Fibroblast of lung (primary cell): ENCODE measurements around the gene ETFB. TPM values are rescaled to one million over a fixed set of nuclear protein-coding genes. Genes with fewer than 3 reads are reported as not detected.

Experiments used
- DNase-seq, 2 donors: peaks; one replicate each; pipeline versions ENCODE4 v3.0.0 to v3.0.0-alpha.2; 2010; ENCODE audit warnings: low read depth in 2 of 2
- H2AFZ ChIP-seq: 2 replicates; pipeline ENCODE4 v1.5.1; 2012; ENCODE audit warnings: low read length, control low read depth, inconsistent platforms
- H3K27ac ChIP-seq: 2 replicates; pipeline ENCODE4 v1.5.1; 2011; ENCODE audit warnings: low read length, control low read depth; ENCODE audit not compliant: insufficient read depth
- H3K27me3 ChIP-seq: 2 replicates; pipeline ENCODE4 v1.5.1; 2011; ENCODE audit warnings: mild to moderate bottlenecking, low read length; ENCODE audit not compliant: control insufficient read depth, insufficient read depth
- H3K36me3 ChIP-seq: 2 replicates; pipeline ENCODE4 v1.5.1; 2011; ENCODE audit warnings: low read length; ENCODE audit not compliant: control insufficient read depth, insufficient read depth
- H3K4me1 ChIP-seq: 2 replicates; pipeline ENCODE4 v1.5.1; 2011; ENCODE audit warnings: low read length; ENCODE audit not compliant: control insufficient read depth, insufficient read depth; ENCODE audit errors: extremely low read depth
- H3K4me2 ChIP-seq: 2 replicates; pipeline ENCODE4 v1.5.1; 2011; ENCODE audit warnings: low read length, control low read depth; ENCODE audit not compliant: insufficient read depth; ENCODE audit errors: extremely low read depth
- H3K4me3 ChIP-seq, 4 experiments: fragments of 200-600 bp in 1 of 4; sonication (generic) in 1 of 4; replicated peaks in 1 of 4; 2 replicates each; pipeline ENCODE4 v1.5.1; 2011 to 2016; ENCODE audit warnings: low read length in 4 of 4, low read depth in 3 of 4, mild to moderate bottlenecking in 3 of 4, control low read depth in 2 of 4, inconsistent platforms in 1 of 4, mixed read lengths in 1 of 4; ENCODE audit not compliant: insufficient read depth in 1 of 4; ENCODE audit errors: control extremely low read depth in 1 of 4
- H3K79me2 ChIP-seq: 2 replicates; pipeline ENCODE4 v1.5.1; 2012; ENCODE audit warnings: mild to moderate bottlenecking, low read length, inconsistent platforms; ENCODE audit not compliant: control insufficient read depth, insufficient read depth
- H3K9ac ChIP-seq: 2 replicates; pipeline ENCODE4 v1.5.1; 2011; ENCODE audit warnings: mild to moderate bottlenecking, low read length, control low read depth; ENCODE audit not compliant: insufficient read depth
- H3K9me3 ChIP-seq: 2 replicates; pipeline ENCODE4 v1.5.1; 2012; ENCODE audit warnings: low read depth, low read length; ENCODE audit not compliant: control insufficient read depth, insufficient read depth
- H4K20me1 ChIP-seq: 2 replicates; pipeline ENCODE4 v1.5.1; 2011; ENCODE audit warnings: low read length; ENCODE audit not compliant: control insufficient read depth, insufficient read depth; ENCODE audit errors: extremely low read depth
- CTCF ChIP-seq, 2 donors: IDR thresholded peaks in 1 of 2; conservative IDR thresholded peaks in 1 of 2; 1 replicate in 1 of 2; 2 replicates in 1 of 2; pipeline ENCODE4 v1.5.1; 2011 to 2012; ENCODE audit warnings: low read length in 2 of 2, control low read depth in 1 of 2, inconsistent platforms in 1 of 2, low read depth in 1 of 2, mild to moderate bottlenecking in 1 of 2
- EZH2 ChIP-seq: IDR thresholded peaks from 2 replicates; pipeline ENCODE4 v1.5.1; 2012; ENCODE audit warnings: low read length, control low read depth, mild to moderate bottlenecking; ENCODE audit errors: missing control alignments
- polyA plus RNA-seq, 2 donors: library from polyadenylated mRNA; depleted of rRNA in 1 of 2; stranded (reverse) in 1 of 2; unstranded in 1 of 2; fragments of >200 nt; gene quantifications; 2 replicates each; pipeline ENCODE4 v1.2.1, GENCODE V29; 2011 to 2012; ENCODE audit warnings: missing spikeins in 1 of 2
- total RNA-seq: library from RNA; depleted of rRNA; stranded (reverse); fragments of >200 nt; gene quantifications from 2 replicates; pipeline ENCODE4 v1.2.1, GENCODE V29; 2014

ETFB gene
- total and polyA plus RNA-seq, 2 donors (not counting 1 experiment from before 2014, with no cell fraction given) = 84.4 to 123 TPM

DNA sequence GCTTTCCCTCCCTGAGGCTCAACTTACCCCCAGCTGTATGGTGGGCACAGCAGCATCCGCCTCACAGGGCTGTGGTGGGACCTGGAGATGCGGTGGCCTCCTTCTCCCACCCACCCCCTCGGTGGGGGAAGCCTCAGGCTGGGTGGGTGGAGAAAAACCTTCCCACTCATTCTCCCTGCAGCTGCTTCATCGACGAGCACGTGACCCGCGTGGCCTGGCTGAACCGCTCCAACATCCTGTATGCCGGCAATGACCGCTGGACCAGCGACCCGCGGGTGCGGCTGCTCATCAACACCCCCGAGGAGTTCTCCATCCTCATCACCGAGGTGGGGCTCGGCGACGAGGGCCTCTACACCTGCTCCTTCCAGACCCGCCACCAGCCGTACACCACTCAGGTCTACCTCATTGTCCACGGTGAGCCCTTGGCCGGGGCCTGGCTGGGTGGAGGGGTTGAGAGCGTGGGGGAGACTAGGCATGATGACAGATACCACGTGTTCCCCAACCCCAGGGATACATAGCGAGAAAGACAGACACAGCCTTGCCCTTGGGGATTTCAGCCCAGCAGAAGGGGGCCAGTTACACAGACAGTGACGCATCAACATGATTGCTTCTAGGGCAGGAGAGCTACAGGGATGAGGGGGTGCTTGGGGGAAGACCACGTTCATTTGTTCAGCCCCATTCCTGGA lies 42.6 kb downstream of the ETFB start:
- Histone ChIP-seq H3K36me3 (no peaks in the 10 kb centered on the region), H3K27me3 (no peaks in the 10 kb centered on the region), H3K4me2 (no peak overlapping the region), H3K9ac (no peak overlapping the region), H3K4me3 (no peak overlapping the region), H3K4me1 (no peaks in the 10 kb centered on the region), H2AFZ (no peak overlapping the region), H4K20me1 (no peaks in the 10 kb centered on the region), H3K9me3 (no peaks in the 10 kb centered on the region), H3K79me2 (no peaks in the 10 kb centered on the region), H3K27ac (no peak overlapping the region)
- no peak for DNase-seq
- no peak for TF ChIP-seq EZH2
- no peak for TF ChIP-seq CTCF (conservative IDR thresholded peaks at IDR 0.05 in 1 of 2, IDR thresholded peaks at IDR 0.05 in 1 of 2; ENCODE audit: low read depth in 1 of 2, low read length in 2 of 2)

DNA sequence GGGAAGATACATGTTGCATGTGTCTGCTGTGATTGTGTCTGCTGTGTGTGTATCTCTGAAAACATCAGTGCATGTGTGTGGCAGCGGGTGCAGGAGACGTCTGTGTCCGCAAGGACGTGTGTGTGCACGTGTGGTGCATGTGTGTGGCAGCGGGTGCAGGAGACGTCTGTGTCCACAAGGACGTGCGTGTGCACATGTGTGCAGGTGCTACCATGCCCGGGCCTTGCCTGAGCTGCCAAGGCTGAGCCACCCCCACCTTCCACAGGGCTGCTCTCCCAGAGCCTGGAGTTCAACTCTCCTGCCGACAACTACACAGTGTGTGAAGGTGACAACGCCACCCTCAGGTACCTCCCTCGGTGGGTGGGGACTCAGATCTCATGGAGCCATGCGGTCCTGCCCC lies 44.4 kb downstream of the ETFB start:
- Histone ChIP-seq H3K4me3 (no peak overlapping the region), H3K36me3 (no peaks in the 10 kb centered on the region), H3K79me2 (no peaks in the 10 kb centered on the region), H3K4me1 (no peaks in the 10 kb centered on the region), H3K27me3 (no peaks in the 10 kb centered on the region), H3K27ac (no peak overlapping the region), H3K9me3 (no peaks in the 10 kb centered on the region), H2AFZ (no peak overlapping the region), H3K4me2 (no peak overlapping the region), H4K20me1 (no peaks in the 10 kb centered on the region), H3K9ac (no peak overlapping the region)
- TF ChIP-seq EZH2 (no peak), CTCF (conservative IDR thresholded peaks at IDR 0.05 in 1 of 2, IDR thresholded peaks at IDR 0.05 in 1 of 2; ENCODE audit: low read depth in 1 of 2, low read length in 2 of 2) (no peak)
- no peak for DNase-seq

- H3K4me1 ChIP-seq = no peaks in the 10 kb centered on the region
- no peak overlapping the region for H2AFZ ChIP-seq
- no peak overlapping the region for H3K27ac ChIP-seq
- H3K36me3 ChIP-seq = no peaks in the 10 kb centered on the region
- no peak overlapping the region for H3K4me2 ChIP-seq
- no peak overlapping the region for H3K4me3 ChIP-seq
- no peaks in the 10 kb centered on the region for H4K20me1 ChIP-seq
- H3K9me3 ChIP-seq = no peaks in the 10 kb centered on the region
- no peaks in the 10 kb centered on the region for H3K79me2 ChIP-seq
- H3K27me3 ChIP-seq = no peaks in the 10 kb centered on the region
- H3K9ac ChIP-seq = no peak overlapping the region
- TF ChIP-seq CTCF (conservative IDR thresholded peaks at IDR 0.05 in 1 of 2, IDR thresholded peaks at IDR 0.05 in 1 of 2; ENCODE audit: low read depth in 1 of 2, low read length in 2 of 2) (no peak), EZH2 (no peak)
- DNase-seq = no peak
Measured at GRCh38 chr19:51320280-51320657, 45.9 kb downstream of the ETFB start.
